NCI-H748 (cell line): ENCODE results near the gene ACTR3C.
"Not testable (repeated sequence)": the region's sequence is repeated elsewhere in the genome, so short reads cannot be mapped to it uniquely, and the experiment has no call there.

ENCODE experiments used
- DNase-seq: peaks from one replicate; lab custom pipeline; 2025; ENCODE audit not compliant: unreplicated experiment; lab: John Stamatoyannopoulos, UW

Gene ACTR3C

DNA sequence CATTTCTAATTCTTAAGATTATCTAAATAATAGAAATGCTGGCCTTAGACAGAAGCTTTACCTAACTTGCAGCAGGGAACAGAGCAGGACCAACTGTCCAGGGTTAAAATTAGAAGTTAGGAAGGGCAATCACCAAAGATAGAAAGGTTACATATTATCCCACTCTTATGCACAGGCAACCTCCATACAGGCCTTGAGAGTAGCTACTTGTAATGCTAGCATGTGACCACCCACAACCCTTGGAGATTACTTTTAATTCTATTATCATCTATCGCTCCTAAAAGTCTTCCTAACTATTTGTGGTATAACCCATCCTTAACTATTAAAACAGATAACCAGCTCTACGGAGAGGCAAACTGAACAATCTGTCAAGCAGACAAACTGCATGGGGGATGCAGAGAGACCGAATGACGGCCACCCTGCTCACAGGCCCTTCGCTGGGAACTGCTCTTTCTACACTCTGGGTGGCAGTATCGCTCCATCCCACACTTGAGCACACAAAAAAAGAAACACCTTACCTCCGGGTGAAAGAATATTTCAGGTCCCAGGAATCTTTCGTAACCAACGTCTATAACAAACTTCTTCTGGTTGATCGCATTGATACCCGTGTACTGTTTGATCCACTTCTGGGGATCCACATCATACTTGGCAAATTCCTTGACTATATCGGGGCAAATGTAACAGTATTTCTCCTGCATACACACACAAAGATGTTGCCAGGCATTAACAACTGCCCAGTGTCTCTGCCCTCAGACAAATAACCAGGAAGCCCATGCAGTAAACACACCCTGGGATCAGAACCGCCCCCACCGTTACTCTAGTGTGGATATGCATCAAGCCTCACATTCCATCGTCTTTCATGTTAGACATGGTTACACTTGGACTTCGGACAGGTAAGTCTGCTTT, 37.2 kb downstream of the ACTR3C start:
- peak; percentile 25 for DNase-seq

DNA sequence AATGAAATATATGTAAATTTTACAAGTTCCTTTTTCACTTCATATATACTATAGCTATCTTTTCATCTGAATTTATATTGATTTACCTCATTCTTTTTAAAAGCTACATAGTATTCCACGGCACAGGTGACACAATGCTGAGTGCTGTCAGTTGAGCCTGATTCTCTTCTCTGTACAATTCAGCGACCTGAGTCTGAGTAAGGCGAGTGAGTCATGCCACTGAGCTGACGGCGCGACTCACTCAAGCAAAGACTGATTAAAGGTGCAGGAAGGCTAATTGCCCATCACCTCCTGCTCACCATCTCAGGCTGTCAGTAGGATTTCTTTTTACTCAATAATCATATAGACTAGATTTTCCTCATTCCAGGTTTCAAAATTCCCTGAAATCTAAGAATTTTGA, 39.7 kb downstream of the ACTR3C start:
- not testable (repeated sequence) for DNase-seq

DNA sequence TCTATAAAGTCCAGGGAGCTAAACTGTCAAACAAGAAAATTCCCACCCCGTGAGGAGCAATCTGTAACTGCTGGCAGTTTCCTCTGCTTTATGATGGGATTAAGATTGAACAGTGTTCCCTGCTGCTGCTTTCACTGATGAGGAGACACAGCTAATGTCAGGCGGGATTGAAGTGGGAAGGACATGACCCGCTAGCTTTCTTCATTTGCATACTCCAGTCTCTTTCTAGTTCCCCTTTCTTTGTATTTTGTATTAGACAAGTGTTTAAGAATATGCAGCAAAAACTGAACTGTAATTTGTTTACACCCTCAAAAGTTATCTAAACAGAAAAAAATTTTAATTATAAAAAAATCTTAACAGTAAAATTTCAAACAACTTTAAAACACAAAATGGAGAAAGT, 40.2 kb downstream of the ACTR3C start:
- not testable (repeated sequence) for DNase-seq

DNA sequence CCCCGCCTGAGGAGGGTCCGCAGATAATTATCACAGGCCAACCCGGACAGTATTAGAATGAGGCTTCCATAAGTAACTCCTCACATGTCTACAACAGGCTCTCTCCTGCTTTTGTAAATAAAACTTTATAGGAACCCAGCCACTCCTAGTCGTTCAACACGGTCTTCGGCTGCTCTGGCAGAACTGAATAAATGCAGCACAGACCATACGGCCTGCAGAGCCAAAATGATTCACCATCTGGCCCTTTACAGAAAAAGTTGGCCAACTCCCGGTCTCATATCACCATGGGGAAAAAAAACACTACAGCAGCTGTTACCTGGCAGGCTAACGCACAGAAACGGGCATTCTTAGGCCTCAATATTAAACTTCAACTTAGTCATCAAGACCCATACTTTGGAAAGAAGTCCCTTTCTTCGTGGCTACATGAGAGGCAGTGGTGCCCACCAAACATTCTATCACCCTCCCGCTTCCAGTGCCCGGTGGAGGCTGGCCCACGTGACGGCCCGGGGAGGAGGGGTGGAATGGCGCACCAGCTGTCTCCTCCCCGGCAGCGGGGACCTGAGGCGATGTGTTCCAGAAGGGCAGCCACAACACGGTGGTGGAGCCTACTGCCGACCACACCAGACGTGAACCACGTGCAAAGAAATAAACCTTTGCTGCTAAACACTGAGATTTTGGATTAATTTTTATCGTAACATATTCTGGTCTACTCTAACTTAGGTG, 41.5 kb downstream of the ACTR3C start:
- not testable (repeated sequence) for DNase-seq

DNA sequence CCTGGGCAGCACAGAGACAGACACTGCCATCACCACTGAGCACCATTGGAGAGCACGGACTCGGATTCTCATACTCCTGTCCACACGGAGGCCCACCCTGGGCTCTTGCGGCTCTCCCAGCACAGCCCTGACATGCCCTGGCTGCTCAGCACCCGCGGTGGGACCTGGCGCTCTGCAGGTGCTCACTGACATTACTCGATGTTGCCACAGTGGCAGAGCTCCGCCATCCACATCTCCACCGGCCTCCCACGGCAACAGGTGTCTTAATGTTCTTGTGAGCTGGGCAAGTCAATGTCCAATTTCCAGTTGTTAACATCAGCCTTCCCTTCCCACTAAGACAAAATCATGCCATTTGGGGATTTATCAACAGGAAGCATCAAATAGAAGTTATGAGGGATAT, 45.0 kb downstream of the ACTR3C start:
- DNase-seq = not testable (repeated sequence)

DNA sequence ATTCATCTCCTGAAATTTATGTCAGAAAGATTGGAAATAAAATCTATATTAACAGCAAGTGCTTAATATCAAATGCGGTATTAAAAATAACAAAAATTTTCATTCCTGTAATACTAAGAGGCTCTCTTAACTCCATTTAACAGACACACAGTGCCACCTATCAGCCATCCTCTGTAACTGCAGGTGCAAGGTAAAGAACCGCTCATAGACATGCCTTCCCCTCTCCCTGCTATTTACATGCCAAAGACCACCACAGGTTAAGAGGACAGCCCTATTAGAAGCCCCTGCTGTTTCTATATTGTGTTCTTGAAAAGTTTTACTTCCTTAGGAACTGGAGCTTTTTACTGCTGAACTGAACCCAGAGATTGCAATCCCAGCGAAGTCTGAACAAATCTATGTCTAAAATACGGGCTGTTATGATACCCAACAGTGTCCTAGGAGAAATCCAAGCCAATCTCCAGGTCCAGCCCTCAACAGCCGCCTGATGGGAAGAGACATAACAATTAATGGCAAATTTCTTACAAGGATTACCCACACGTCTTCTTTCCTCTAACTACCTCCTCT, 47.1 kb downstream of the ACTR3C start:
- DNase-seq = peak; percentile 18

DNA sequence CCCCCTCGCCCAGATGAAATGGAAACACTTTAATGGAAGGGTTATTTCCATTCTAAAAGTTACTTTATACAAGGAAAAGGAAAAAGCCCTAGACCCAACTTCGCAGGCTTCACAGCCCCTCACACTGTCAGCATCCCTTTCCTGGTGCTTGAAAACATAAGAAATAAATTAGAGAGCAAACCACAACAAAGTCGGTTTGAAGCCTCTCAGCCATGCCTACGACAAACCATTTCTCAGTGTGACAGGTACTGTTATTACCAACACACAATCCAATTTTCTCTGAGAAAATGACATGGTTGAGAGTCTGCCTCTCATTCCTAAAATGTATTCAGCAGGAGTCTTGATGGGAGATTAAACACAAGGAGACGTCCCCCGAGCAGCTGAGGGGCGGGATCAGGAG, 51.4 kb downstream of the ACTR3C start:
- DNase-seq = not testable (repeated sequence)

DNA sequence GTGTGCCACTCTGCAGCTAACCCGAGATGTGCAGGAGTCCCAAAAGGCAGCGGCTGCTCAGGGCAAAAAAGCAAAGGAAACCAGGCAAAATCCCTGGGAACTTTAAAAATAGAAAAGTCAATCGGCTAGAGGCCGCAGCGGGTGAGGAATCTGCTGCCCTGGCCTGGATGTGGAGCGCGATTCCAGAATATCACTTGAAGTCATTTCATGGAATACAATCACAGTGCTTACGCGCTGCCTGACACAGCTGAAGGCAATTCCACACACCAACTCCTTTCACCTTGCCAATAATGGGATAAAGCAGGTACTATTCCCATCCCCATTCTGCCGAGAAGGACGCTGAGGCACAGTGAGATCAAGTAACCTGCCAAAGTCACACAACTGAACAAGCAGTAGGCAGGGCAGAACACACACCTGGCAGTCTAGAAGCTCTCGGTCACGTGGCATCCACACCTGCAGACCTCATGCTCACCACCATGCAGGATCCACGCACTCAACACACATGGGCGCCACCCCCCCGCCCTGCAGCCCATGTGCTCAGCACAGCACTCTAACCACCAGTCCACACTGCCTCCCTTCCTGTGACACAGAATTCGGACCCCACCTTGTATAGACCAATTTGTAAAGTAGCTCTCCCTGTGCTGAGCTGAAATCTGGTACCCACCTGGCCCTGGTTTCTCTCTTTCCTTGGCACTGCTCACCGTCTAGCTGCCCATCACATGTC, 53.1 kb downstream of the ACTR3C start:
- DNase-seq = not testable (repeated sequence)

DNA sequence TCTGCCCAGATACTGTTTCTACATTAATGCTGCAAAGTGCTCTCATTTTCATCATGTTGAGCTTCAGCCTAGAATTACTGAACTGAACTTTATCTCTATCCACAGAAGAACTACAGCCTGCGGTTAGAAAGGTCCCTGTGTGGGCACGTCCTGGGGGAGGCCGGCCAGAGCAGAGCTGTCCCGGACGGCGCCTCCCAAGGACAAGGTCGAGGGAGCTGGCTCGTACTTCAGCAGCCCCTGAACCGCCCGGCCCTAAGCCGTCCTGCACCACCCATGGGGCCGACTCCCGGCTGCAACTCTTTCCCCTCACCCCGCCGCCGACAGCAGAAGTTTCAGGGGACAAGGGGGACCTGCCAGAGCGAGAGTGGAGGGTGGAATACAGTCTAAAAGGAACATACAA, 54.5 kb downstream of the ACTR3C start:
- not testable (repeated sequence) for DNase-seq

DNA sequence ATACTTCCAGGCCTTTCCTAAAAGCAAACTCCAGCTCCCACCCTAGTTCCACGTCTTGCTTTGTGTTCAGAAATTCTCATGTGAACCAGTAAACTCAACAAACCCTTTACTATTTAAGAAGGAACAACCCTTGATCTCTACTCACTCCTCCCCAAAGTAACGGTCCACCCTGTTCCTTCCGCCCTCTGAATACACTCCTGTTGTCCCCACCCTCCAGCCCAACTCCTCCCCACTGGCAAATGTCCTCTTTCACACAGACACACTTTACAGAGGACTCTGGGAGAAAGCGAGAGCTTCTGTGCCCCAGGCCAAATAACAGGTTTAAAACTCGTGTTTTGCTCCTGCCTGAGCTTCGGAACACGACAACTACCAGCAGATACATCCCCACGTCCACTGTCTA, 55.1 kb downstream of the ACTR3C start:
- not testable (repeated sequence) for DNase-seq

DNA sequence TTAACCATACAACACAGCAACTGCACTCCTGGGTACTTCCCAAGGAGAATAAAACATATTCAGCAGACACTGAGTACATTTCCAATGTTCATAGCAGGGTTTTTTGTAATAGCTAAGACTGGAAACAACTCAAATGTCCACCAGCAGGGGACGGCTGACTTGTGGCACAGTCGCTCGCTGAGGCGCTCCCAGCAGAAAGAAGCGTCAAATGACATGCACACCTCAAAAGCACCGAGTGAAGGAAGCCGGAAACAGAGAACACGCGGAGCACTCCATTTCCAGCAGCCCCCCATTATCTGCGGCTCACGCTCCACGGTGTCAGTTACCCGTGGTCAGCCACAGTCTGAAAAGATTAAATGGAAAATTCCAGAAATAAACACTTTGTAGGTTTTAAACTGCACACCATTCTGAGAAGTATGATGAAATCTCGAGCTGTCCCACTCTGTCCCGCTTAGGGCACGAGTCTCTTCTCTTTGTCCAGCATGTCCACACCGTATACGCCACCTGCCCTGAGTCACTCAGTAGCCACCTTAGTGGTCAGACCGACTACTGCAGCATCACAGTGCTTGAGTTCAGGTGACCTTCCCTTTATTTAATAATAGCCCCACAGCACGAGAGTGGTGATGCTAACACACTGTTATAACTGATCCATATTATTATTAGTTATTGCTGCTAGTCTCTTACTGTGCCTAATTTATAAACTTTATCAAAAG, 56.2 kb downstream of the ACTR3C start:
- not testable (repeated sequence) for DNase-seq

DNA sequence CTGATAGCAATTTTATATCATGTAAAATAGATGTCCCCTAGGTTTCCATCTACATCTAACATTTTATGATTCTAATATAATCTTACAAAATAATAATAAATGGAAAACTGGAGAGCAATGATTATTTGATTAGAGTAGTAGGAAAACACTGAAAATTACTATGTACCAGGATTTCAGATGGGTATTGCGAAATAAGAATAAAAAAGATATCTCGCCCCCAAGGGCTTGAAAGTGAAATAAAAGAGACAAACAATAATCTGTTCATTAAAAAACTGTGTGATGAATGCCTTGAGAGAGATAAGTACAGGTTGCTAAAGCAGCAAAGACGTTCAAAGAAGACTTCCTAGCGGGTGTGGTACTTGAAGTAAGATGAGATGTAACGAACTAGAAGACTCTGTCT, 60.7 kb downstream of the ACTR3C start:
- DNase-seq = not testable (repeated sequence)

DNA sequence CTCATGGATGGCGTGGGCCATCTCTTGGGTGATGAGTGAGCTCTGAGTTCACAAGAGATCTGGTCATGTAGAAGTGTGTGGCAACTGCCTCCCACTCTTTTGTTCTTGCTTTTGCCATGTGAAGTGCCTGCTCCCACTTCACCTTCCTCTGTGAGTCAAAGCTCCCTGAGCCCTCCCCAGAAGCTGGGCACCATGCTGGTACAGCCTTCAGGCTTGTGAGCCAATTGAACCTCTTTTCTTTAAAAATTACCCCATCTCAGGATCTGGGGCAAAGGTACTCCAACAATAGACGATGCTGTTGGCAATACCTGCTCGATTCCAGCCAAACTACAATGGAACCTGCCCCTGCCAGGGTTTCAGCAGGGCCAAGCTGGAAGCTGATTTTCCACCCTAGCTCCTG, 75.6 kb downstream of the ACTR3C start:
- not testable (repeated sequence) for DNase-seq

DNA sequence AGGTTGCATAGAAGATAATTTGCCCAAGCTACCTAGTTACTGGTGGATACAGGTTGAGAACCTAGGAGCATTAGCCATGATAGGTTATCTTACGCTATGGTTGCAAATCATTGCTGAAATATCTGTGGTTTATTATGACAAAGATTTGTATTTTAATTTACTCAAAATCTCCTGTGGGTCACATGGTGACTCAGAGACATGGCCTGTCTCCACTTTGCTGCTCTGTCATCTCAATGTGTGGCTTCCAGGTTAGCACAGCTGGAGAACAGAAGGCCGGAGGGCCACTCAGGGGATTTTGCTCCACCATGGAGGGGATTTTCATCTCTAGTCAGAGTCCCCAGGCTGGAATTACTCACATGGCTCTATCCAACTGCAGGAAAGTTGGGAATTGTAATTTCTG, 78.1 kb downstream of the ACTR3C start:
- DNase-seq = not testable (repeated sequence)

DNA sequence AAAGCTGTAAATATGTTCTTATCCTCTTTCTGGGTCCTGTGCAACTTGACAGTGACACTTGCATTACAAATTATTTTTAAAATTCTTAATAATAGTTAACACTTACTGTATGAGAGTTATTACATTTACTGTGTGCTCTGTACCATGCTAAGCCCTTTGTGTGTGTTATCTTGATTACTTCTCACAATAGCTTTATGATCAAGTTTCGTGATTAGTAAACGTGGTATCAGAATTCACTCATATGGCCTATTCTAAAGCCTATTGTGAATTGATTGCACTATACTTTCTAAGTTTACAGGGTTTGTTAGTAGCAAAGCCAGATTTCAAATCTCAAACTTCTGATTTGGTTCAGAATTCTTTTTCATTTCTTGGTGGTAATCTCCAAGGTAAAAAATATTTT, 80.4 kb downstream of the ACTR3C start:
- DNase-seq = not testable (repeated sequence)

DNA sequence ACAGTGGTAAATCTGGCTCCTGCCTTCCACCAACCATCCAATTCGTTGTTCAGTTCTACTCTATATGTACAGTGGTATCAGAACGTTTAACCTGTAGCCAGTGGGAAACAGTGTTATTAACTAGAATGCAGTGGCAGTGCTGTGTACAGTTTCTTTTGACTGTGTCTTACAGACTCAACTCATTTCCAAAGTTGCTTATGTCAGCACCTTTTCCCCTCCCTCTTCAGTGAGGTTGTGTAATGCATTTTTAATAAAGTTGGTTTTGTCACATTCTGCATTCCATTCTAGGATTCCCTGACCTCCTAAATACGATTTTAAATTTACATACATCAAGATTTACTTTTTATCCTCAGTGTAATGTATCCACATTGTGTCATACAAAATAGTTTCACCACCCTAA, 97.9 kb downstream of the ACTR3C start:
- DNase-seq = not testable (repeated sequence)

DNA sequence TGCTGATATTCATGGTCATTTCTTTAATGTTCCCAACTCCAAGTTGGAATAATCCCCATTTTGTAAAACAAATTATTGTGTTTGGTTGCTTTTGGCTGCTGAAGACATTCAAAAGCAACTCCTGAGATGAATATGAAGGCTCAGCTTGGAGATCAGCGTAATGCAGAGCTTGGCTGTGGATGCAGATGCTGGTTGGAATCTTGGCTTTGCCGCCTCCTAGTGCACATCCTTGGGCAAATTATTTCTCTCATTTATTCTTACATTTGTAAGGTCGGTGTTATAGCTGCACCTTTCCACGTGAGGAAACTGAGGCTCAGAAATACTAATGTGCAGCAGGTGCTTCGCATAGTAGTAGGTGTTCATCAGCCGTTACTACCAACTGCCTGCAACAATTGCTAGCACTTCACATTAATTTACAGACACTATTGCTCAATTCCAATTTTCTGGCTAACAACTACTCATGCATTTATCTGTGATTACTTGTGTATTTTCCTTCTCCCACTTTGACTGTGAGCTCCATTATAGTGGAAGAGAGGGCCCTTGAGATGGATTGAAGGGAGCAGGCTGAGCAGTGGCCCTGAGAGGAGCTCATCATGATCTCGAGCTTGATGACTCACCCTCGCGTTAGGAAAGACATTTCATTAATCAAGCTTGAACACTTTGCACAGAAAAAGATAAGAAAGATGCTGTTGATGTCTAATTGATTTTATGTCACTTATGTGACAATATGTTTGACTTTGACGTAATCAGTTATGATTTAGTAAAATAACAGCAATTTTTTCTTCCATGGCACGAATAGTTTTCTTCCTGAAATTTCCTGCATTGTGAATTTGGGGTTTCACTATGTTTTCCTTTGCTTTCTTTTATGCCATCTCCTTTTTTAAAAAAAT, 101.0 kb downstream of the ACTR3C start:
- DNase-seq = peak; percentile 55

DNA sequence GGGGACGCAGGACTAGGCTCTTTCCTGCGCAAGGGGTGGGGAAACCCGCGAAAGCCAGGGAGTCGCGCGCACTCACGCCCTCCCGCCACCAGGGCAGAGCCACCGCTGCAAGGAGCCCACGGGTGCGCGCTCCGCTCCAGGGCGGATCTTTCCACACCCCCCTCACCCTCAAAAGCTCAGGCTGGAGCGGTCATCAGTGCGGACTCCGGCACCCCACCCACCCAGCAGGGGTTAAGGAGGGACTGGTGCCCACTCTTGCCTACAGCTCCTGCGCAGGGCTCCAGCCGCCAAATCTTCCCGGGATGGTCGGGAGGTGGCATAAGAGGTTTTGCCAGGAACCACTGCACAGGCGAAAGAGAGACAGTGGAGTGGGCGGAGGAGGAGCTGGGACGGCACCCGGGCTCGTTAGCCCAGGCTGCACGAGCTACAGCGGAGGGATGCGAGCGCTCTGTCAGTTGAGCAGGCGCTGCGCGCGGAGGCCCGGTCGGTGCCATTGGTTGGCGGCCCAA, 102.6 kb downstream of the ACTR3C start:
- DNase-seq = peak; percentile 58

DNA sequence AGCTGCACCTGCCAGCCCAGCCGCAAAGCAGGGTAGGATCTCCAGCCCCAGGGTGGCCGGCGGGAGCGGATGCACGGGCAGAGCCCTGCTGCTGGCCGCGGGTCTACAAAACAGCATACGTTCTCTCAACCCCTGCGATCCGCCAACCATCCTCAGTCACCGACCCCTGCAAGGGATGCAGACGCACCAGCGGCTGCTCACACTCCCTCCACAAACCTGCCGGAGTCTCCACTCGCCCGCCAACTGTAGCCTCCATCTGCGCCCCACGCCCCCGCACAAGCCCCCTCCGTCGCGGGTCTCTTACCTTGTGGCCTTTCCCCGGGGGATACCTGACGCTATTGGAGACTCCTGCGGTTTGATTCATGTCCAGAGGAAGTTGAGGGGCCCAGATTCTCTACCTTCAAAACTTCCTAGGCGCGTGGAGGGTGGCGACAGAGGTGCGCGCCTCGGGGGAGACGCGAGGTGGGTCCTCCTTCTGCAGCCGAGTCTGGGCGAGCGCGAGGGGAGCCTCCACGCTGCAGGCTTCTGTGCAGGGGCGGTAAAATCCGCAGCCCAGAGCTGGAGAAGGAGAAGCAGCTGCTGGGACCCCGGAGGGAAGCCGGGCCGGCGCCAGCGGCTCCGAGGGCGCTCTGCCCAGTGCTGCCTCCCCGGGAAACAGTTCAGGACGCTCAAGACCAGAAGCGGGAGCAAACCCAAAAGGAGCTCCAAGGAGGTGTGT, 103.2 kb downstream of the ACTR3C start:
- peak; percentile 7 for DNase-seq
